Caco-2 (cell line): ENCODE results near the gene FSD1. TPM values are rescaled to one million over a fixed set of nuclear protein-coding genes. Genes with fewer than 3 reads are reported as not detected.

ENCODE experiments used
- BruUV-seq: library from RNA; stranded (reverse); fragments of 400-500 nt; replicated peaks from 2 replicates; lab custom pipeline; 2021; lab: Mats Ljungman, UMichigan
- CTCF ChIA-PET: fragments of 300-600 bp; sonication (Branson Sonifier 250); formaldehyde crosslinking; loops from one replicate; lab custom pipeline; 2022; ENCODE audit warnings: antibody characterized with exemption; lab: Charles Lee
- POLR2A ChIA-PET: fragments of 300-600 bp; sonication (Branson Sonifier 250); formaldehyde crosslinking; loops from one replicate; lab custom pipeline; 2022; ENCODE audit warnings: antibody characterized with exemption; lab: Charles Lee
- DNase-seq, 2 experiments: peaks; one replicate each; pipeline versions ENCODE4 v3.0.0 to v3.0.0-alpha.2; 2020 to 2022
- H3K27me3 ChIP-seq: replicated peaks from 2 replicates; pipeline ENCODE4 v1.6.0; 2011; ENCODE audit warnings: low read length; ENCODE audit not compliant: control insufficient read depth, insufficient read depth
- H3K36me3 ChIP-seq: 2 replicates; pipeline ENCODE4 v1.5.1; 2011; ENCODE audit warnings: low read length; ENCODE audit not compliant: control insufficient read depth, insufficient read depth
- H3K4me1 ChIP-seq: fragments of 250-450 bp; sonication (Bioruptor Pico); 2 replicates; pipeline ENCODE4 v1.5.1; 2020; ENCODE audit warnings: mild to moderate bottlenecking
- H3K4me3 ChIP-seq: 2 replicates; pipeline ENCODE4 v1.5.1; 2011; ENCODE audit warnings: low read depth, mild to moderate bottlenecking, control low read depth, low read length
- H3K9me3 ChIP-seq: fragments of 250-450 bp; sonication (Bioruptor Pico); 2 replicates; pipeline ENCODE4 v1.5.1; 2020; ENCODE audit warnings: mild to moderate bottlenecking, moderate library complexity
- H3K27ac Mint-ChIP-seq: one replicate; pipeline ENCODE4 v1.8.0; 2022; ENCODE audit warnings: mixed read lengths; ENCODE audit not compliant: unreplicated experiment
- H3K27me3 Mint-ChIP-seq: one replicate; pipeline ENCODE4 v1.8.0; 2022; ENCODE audit warnings: mixed read lengths; ENCODE audit not compliant: insufficient read depth, unreplicated experiment
- H3K36me3 Mint-ChIP-seq: one replicate; pipeline ENCODE4 v1.8.0; 2022; ENCODE audit warnings: mild to moderate bottlenecking, mixed read lengths; ENCODE audit not compliant: insufficient read depth, unreplicated experiment
- H3K4me1 Mint-ChIP-seq: one replicate; pipeline ENCODE4 v1.8.0; 2022; ENCODE audit warnings: low read depth, mixed read lengths; ENCODE audit not compliant: unreplicated experiment
- H3K4me3 Mint-ChIP-seq: one replicate; pipeline ENCODE4 v1.8.0; 2022; ENCODE audit warnings: mild to moderate bottlenecking, moderate library complexity, mixed read lengths; ENCODE audit not compliant: unreplicated experiment
- H3K9me3 Mint-ChIP-seq: one replicate; pipeline ENCODE4 v1.8.0; 2022; ENCODE audit warnings: mixed read lengths; ENCODE audit not compliant: unreplicated experiment
- CTCF ChIP-seq, 2 experiments: fragments of 200-600 bp in 1 of 2; IDR thresholded peaks; 1 replicate in 1 of 2; 2 replicates in 1 of 2; pipeline versions ENCODE4 v1.5.1 to v1.8.0; 2011 to 2022; ENCODE audit warnings: antibody characterized with exemption in 1 of 2, control low read depth in 1 of 2, inconsistent platforms in 1 of 2, low read depth in 1 of 2, low read length in 1 of 2, mild to moderate bottlenecking in 1 of 2, moderate library complexity in 1 of 2; ENCODE audit not compliant: insufficient read depth in 1 of 2, severe bottlenecking in 1 of 2, unreplicated experiment in 1 of 2
- intact Hi-C: fragments of 100-400 bp; cut with micrococcal nuclease; formaldehyde crosslinking; loops from one replicate; pipeline ENCODE4 v1.10.0; 2022; ENCODE audit not compliant: unreplicated experiment
- total RNA-seq: library from RNA; stranded (reverse); gene quantifications from 2 replicates; pipeline ENCODE4 v1.2.3, GENCODE V29; 2022

The FSD1 gene
- total RNA-seq, 1 experiment from 2014 or later, result 9.0 TPM

- Mint-ChIP-seq H3K4me1 (peaks cover 7% of the 10 kb centered on the region), H3K4me3 (peak overlapping the region; percentile 85), H3K36me3 (no peaks in the 10 kb centered on the region), H3K9me3 (no peaks in the 10 kb centered on the region), H3K27me3 (peaks cover 7% of the 10 kb centered on the region), H3K27ac (no peak overlapping the region)
- Histone ChIP-seq H3K27me3 (no peaks in the 10 kb centered on the region), H3K36me3 (no peaks in the 10 kb centered on the region), H3K4me3 (peak overlapping the region; percentile 42), H3K4me1 (peaks cover 8% of the 10 kb centered on the region), H3K9me3 (no peaks in the 10 kb centered on the region)
- no TSS peak for BruUV-seq
- TF ChIP-seq CTCF (IDR thresholded peaks at IDR 0.05; ENCODE audit: insufficient read depth in 1 of 2, low read depth in 1 of 2, low read length in 1 of 2, severe bottlenecking in 1 of 2, unreplicated experiment in 1 of 2), result no peak
- intact Hi-C loops, result no loop called here
- ChIA-PET CTCF (interaction anchor here (1.4 kb wide), 1 partner anchor 12 kb away, joined by 11 read pairs; no protein-coding TSS in a partner anchor), POLR2A (no interaction called here)
- no peak for DNase-seq
These were observed 25.2 kb upstream of the FSD1 start for GRCh38 chr19:4279267-4279529.

- H3K27ac Mint-ChIP-seq, result no peak overlapping the region
- H3K27me3 Mint-ChIP-seq, result peaks cover 7% of the 10 kb centered on the region
- peaks cover 6% of the 10 kb centered on the region for H3K36me3 Mint-ChIP-seq
- H3K9me3 ChIP-seq, result no peaks in the 10 kb centered on the region
- peak overlapping the region; percentile 85 for H3K4me3 Mint-ChIP-seq
- H3K4me1 Mint-ChIP-seq, result peaks cover 7% of the 10 kb centered on the region
- no peak for DNase-seq
- ChIA-PET CTCF (no interaction called here), POLR2A (no interaction called here)
- H3K4me1 ChIP-seq, result peaks cover 13% of the 10 kb centered on the region
- BruUV-seq, result no TSS peak
- H3K4me3 ChIP-seq, result peak overlapping the region; percentile 42
- intact Hi-C loops, result loop anchor here (5.0 kb wide), 1 partner anchor 63 kb away; the partner anchor contains the start of gene MPND
- no peak for TF ChIP-seq CTCF (IDR thresholded peaks at IDR 0.05; ENCODE audit: insufficient read depth in 1 of 2, low read depth in 1 of 2, low read length in 1 of 2, severe bottlenecking in 1 of 2, unreplicated experiment in 1 of 2)
- no peaks in the 10 kb centered on the region for H3K9me3 Mint-ChIP-seq
- H3K36me3 ChIP-seq, result no peaks in the 10 kb centered on the region
- H3K27me3 ChIP-seq, result no peaks in the 10 kb centered on the region
These were observed 24.6 kb upstream of the FSD1 start for GRCh38 chr19:4279530-4280422.

GRCh38 chr19:4284176-4284958, 20.0 kb upstream of the FSD1 start:
- intact Hi-C loops, result loop anchor here (5.0 kb wide), 1 partner anchor 58 kb away; the partner anchor contains the start of gene MPND
- POLR2A ChIA-PET, result interaction anchor here (1.5 kb wide), 1 partner anchor 59 kb away, joined by 9 read pairs; the partner anchor contains the start of gene MPND
- H3K36me3 Mint-ChIP-seq, result peaks cover 6% of the 10 kb centered on the region
- no TSS peak for BruUV-seq
- peak overlapping the region; percentile 66 for H3K4me3 Mint-ChIP-seq
- peaks cover 16% of the 10 kb centered on the region for H3K4me1 ChIP-seq
- H3K9me3 ChIP-seq, result no peaks in the 10 kb centered on the region
- TF ChIP-seq CTCF (IDR thresholded peaks at IDR 0.05; ENCODE audit: insufficient read depth in 1 of 2, low read depth in 1 of 2, low read length in 1 of 2, severe bottlenecking in 1 of 2, unreplicated experiment in 1 of 2), result no peak
- H3K4me1 Mint-ChIP-seq, result peaks cover 14% of the 10 kb centered on the region
- H3K4me3 ChIP-seq, result peak overlapping the region; percentile 36
- peak; percentile 88 to 94 for DNase-seq
- no peaks in the 10 kb centered on the region for H3K36me3 ChIP-seq
- H3K27ac Mint-ChIP-seq, result peak overlapping the region; percentile 59
- CTCF ChIA-PET, result interaction anchor here (0.8 to 1.7 kb wide), 3 partner anchors 17 to 86 kb away, joined by 4 to 10 read pairs (median 4); no protein-coding TSS in a partner anchor
- peaks cover 4% of the 10 kb centered on the region for H3K27me3 Mint-ChIP-seq
- H3K9me3 Mint-ChIP-seq, result peaks cover 6% of the 10 kb centered on the region
- H3K27me3 ChIP-seq, result no peaks in the 10 kb centered on the region
